KOPT-K1 (cell line): ENCODE results near the gene MYO3B.

Source experiments
- H3K27ac ChIP-seq: fragments of 200-600 bp; sonication (generic); 2 replicates; pipeline ENCODE4 v1.5.1; 2016; ENCODE audit warnings: antibody characterized with exemption, mild to moderate bottlenecking, low read depth, low read length; ENCODE audit not compliant: poor library complexity, severe bottlenecking
- H3K36me3 ChIP-seq: fragments of 200-600 bp; sonication (generic); 2 replicates; pipeline ENCODE4 v1.5.1; 2017; ENCODE audit warnings: antibody characterized with exemption, mild to moderate bottlenecking, low read length, moderate library complexity; ENCODE audit not compliant: insufficient read depth
- H3K9me3 ChIP-seq: fragments of 200-600 bp; sonication (generic); 2 replicates; pipeline ENCODE4 v1.5.1; 2017; ENCODE audit warnings: antibody characterized with exemption, low read length, mild to moderate bottlenecking; ENCODE audit not compliant: insufficient read depth, poor library complexity, severe bottlenecking

MYO3B gene

GRCh38 chr2:170369894-170370293 is 191.9 kb downstream of the MYO3B start:
- H3K27ac ChIP-seq, result no peak overlapping the region
- no peaks in the 10 kb centered on the region for H3K36me3 ChIP-seq

GRCh38 chr2:170371231-170371998 is 193.5 kb downstream of the MYO3B start:
- H3K27ac ChIP-seq, result no peak overlapping the region
- H3K9me3 ChIP-seq, result no peaks in the 10 kb centered on the region
- H3K36me3 ChIP-seq, result no peaks in the 10 kb centered on the region

More at GRCh38 chr2:170369894-170370293, 191.9 kb downstream of the MYO3B start:
- no peaks in the 10 kb centered on the region for H3K9me3 ChIP-seq

- H3K36me3 ChIP-seq, result no peaks in the 10 kb centered on the region
- H3K9me3 ChIP-seq, result no peaks in the 10 kb centered on the region
- no peak overlapping the region for H3K27ac ChIP-seq
Measured at GRCh38 chr2:170375192-170375591, 197.2 kb downstream of the MYO3B start.

- Histone ChIP-seq H3K9me3 (no peaks in the 10 kb centered on the region), H3K27ac (no peak overlapping the region), H3K36me3 (no peaks in the 10 kb centered on the region)
Measured at GRCh38 chr2:170377500-170378207, 199.7 kb downstream of the MYO3B start.

- no peak overlapping the region for H3K27ac ChIP-seq
- no peaks in the 10 kb centered on the region for H3K9me3 ChIP-seq
- H3K36me3 ChIP-seq, result no peaks in the 10 kb centered on the region
Measured at GRCh38 chr2:170380267-170380666, 202.3 kb downstream of the MYO3B start.

- no peaks in the 10 kb centered on the region for H3K36me3 ChIP-seq
- no peaks in the 10 kb centered on the region for H3K9me3 ChIP-seq
- H3K27ac ChIP-seq, result no peak overlapping the region
Measured at GRCh38 chr2:170381678-170382077, 203.7 kb downstream of the MYO3B start.

- H3K27ac ChIP-seq, result no peak overlapping the region
- H3K9me3 ChIP-seq, result no peaks in the 10 kb centered on the region
- no peaks in the 10 kb centered on the region for H3K36me3 ChIP-seq
Measured at GRCh38 chr2:170386554-170386953, 208.6 kb downstream of the MYO3B start.

- Histone ChIP-seq H3K36me3 (no peaks in the 10 kb centered on the region), H3K27ac (no peak overlapping the region), H3K9me3 (no peaks in the 10 kb centered on the region)
Measured at GRCh38 chr2:170391018-170391417, 213.1 kb downstream of the MYO3B start.

GRCh38 chr2:170391697-170392096 is 213.8 kb downstream of the MYO3B start:
- Histone ChIP-seq H3K27ac (no peak overlapping the region), H3K9me3 (no peaks in the 10 kb centered on the region), H3K36me3 (no peaks in the 10 kb centered on the region)

GRCh38 chr2:170393861-170394498 is 216.0 kb downstream of the MYO3B start:
- Histone ChIP-seq H3K27ac (no peak overlapping the region), H3K36me3 (no peaks in the 10 kb centered on the region), H3K9me3 (no peaks in the 10 kb centered on the region)

- Histone ChIP-seq H3K27ac (no peak overlapping the region), H3K9me3 (no peaks in the 10 kb centered on the region), H3K36me3 (no peaks in the 10 kb centered on the region)
Measured at GRCh38 chr2:170394641-170395387, 216.9 kb downstream of the MYO3B start.

GRCh38 chr2:170396799-170397459 is 219.0 kb downstream of the MYO3B start:
- no peak overlapping the region for H3K27ac ChIP-seq
- H3K9me3 ChIP-seq, result no peaks in the 10 kb centered on the region
- no peaks in the 10 kb centered on the region for H3K36me3 ChIP-seq

- H3K36me3 ChIP-seq, result no peaks in the 10 kb centered on the region
- no peak overlapping the region for H3K27ac ChIP-seq
- no peaks in the 10 kb centered on the region for H3K9me3 ChIP-seq
Measured at GRCh38 chr2:170401187-170401586, 223.2 kb downstream of the MYO3B start.

GRCh38 chr2:170404846-170405245 is 226.9 kb downstream of the MYO3B start:
- no peaks in the 10 kb centered on the region for H3K9me3 ChIP-seq
- H3K27ac ChIP-seq, result no peak overlapping the region
- no peaks in the 10 kb centered on the region for H3K36me3 ChIP-seq
